A549 (cell line): Measurements from ENCODE around the gene NKD1. TPM values are rescaled to one million over a fixed set of nuclear protein-coding genes. Genes with fewer than 3 reads are reported as not detected.
A peak's percentile ranks its signal among the peaks of the same experiment; 100 is the strongest.

Source experiments
- ATAC-seq, 2 experiments: fragments of 200-7000 bp in 1 of 2; fragments of >200 bp in 1 of 2; cut with Nextera tagmentation in 1 of 2; cut with Tn5 transposase in 1 of 2; 3 replicates each; pipeline versions ENCODE4 v1.8.0 to v1.9.1; 2018 to 2020; ENCODE audit warnings: mild to moderate bottlenecking in 1 of 2, moderate library complexity in 1 of 2
- CTCF ChIA-PET: fragments of 300-600 bp; sonication (Branson Sonifier 250); formaldehyde crosslinking; extraction: SDS; loops from one replicate; lab custom pipeline; 2021; ENCODE audit warnings: antibody characterized with exemption, inconsistent platforms; lab: Yijun Ruan, JAX
- POLR2A ChIA-PET: fragments of 350-600 bp; formaldehyde crosslinking; extraction: SDS; loops from one replicate; lab custom pipeline; 2021; ENCODE audit warnings: antibody characterized with exemption, inconsistent platforms; lab: Yijun Ruan, JAX
- DNase-seq, 2 experiments: peaks; one replicate each; pipeline versions ENCODE4 v3.0.0 to v3.0.0-alpha.2; 2011 to 2016; ENCODE audit warnings: low read depth in 1 of 2, low spot score in 1 of 2
- FAIRE-seq: peaks from 2 replicates; lab custom pipeline; 2011; peaks lifted over from hg19 to GRCh38; lab: Jason Lieb, UNC
- H3K27ac ChIP-seq, 2 experiments: fragments of >200 bp; sonication (Bioruptor Twin); formaldehyde crosslinking; 3 replicates each; pipeline ENCODE4 v1.5.1; 2016 to 2017
- H3K4me1 ChIP-seq: fragments of >200 bp; sonication (Bioruptor Twin); formaldehyde crosslinking; 3 replicates; pipeline ENCODE4 v1.6.1; 2016
- H3K4me2 ChIP-seq: fragments of >200 bp; sonication (Bioruptor Twin); formaldehyde crosslinking; 3 replicates; pipeline ENCODE4 v1.6.1; 2016
- H3K4me3 ChIP-seq: fragments of >200 bp; sonication (Bioruptor Twin); formaldehyde crosslinking; 3 replicates; pipeline ENCODE4 v1.5.1; 2016
- H3K9me3 ChIP-seq: fragments of >200 bp; sonication (Bioruptor Twin); formaldehyde crosslinking; 3 replicates; pipeline ENCODE4 v1.6.1; 2016
- BHLHE40 ChIP-seq: IDR thresholded peaks from 2 replicates; pipeline ENCODE4 v1.6.1; 2012; ENCODE audit warnings: low read depth, low read length, inconsistent platforms
- CBX2 ChIP-seq: fragments of 200-600 bp; sonication (generic); IDR thresholded peaks from 2 replicates; pipeline ENCODE4 v1.6.1; 2016; ENCODE audit warnings: low read depth, mild to moderate bottlenecking, borderline replicate concordance
- CTCF ChIP-seq: fragments of >200 bp; sonication (Bioruptor Twin); formaldehyde crosslinking; IDR thresholded peaks from 3 replicates; pipeline ENCODE4 v1.5.1; 2016
- E2F6 ChIP-seq: IDR thresholded peaks from 2 replicates; pipeline ENCODE4 v1.6.1; 2012; ENCODE audit warnings: low read depth, borderline replicate concordance
- FOSL2 ChIP-seq, 2 experiments: fragments of 450-650 bp in 1 of 2; fragments of >200 bp in 1 of 2; sonication (Bioruptor Twin) in 1 of 2; formaldehyde crosslinking; IDR thresholded peaks; 2 replicates each; pipeline versions ENCODE4 v1.5.0 to v1.6.1; 2016 to 2020; ENCODE audit warnings: mild to moderate bottlenecking in 1 of 2, moderate library complexity in 1 of 2
- HDAC2 ChIP-seq: fragments of 200-600 bp; sonication (generic); IDR thresholded peaks from 2 replicates; pipeline ENCODE4 v1.6.1; 2016
- HOXA7 ChIP-seq: fragments of 250-450 bp; sonication (Bioruptor Pico); IDR thresholded peaks from 2 replicates; pipeline ENCODE4 v1.5.0; 2020; ENCODE audit warnings: mild to moderate bottlenecking, moderate library complexity
- JUN ChIP-seq, 2 experiments: fragments of >200 bp; sonication (Bioruptor Twin); formaldehyde crosslinking; IDR thresholded peaks; 2 replicates in 1 of 2; 3 replicates in 1 of 2; pipeline ENCODE4 v1.6.1; 2016 to 2017
- MAZ ChIP-seq: fragments of 150-350 bp; IDR thresholded peaks from 2 replicates; pipeline ENCODE4 v1.6.1; 2014; ENCODE audit warnings: antibody characterized with exemption, low read depth, low read length, borderline replicate concordance
- NFE2L2 ChIP-seq: fragments of 150-350 bp; conservative IDR thresholded peaks from 2 replicates; pipeline ENCODE4 v1.6.1; 2014; ENCODE audit warnings: low read length
- NR3C1 ChIP-seq: fragments of >200 bp; sonication (Bioruptor Twin); formaldehyde crosslinking; IDR thresholded peaks from 3 replicates; pipeline ENCODE4 v1.6.1; 2017
- POLR2A ChIP-seq: IDR thresholded peaks from 2 replicates; pipeline ENCODE4 v1.6.1; 2012; ENCODE audit warnings: mild to moderate bottlenecking, low read length
- POLR2AphosphoS2 ChIP-seq: conservative IDR thresholded peaks from 2 replicates; pipeline ENCODE4 v1.6.1; 2012; ENCODE audit warnings: low read length, improper control_type of control experiment, inconsistent platforms
- RAD21 ChIP-seq, 2 experiments: fragments of >200 bp in 1 of 2; sonication (Bioruptor Twin) in 1 of 2; formaldehyde crosslinking in 1 of 2; IDR thresholded peaks in 1 of 2; conservative IDR thresholded peaks in 1 of 2; 2 replicates in 1 of 2; 3 replicates in 1 of 2; pipeline ENCODE4 v1.6.1; 2012 to 2018; ENCODE audit warnings: inconsistent platforms in 1 of 2
- SMC3 ChIP-seq: fragments of >200 bp; sonication (Bioruptor Twin); formaldehyde crosslinking; IDR thresholded peaks from 3 replicates; pipeline ENCODE4 v1.6.1; 2018; ENCODE audit warnings: inconsistent platforms
- SREBF2 ChIP-seq: fragments of 450-650 bp; IDR thresholded peaks from 2 replicates; pipeline ENCODE4 v1.6.1; 2014; ENCODE audit warnings: mild to moderate bottlenecking, moderate library complexity
- TP53 ChIP-seq: fragments of 250-450 bp; sonication (Bioruptor Pico); IDR thresholded peaks from 2 replicates; pipeline ENCODE4 v1.5.0; 2021; ENCODE audit warnings: mild to moderate bottlenecking, moderate library complexity
- USF2 ChIP-seq: fragments of 450-650 bp; IDR thresholded peaks from 2 replicates; pipeline ENCODE4 v1.6.1; 2014; ENCODE audit warnings: antibody characterized with exemption
- ZSCAN20 ChIP-seq: fragments of 250-450 bp; sonication (Bioruptor Pico); IDR thresholded peaks from 2 replicates; pipeline ENCODE4 v1.8.0; 2022; ENCODE audit warnings: mild to moderate bottlenecking, moderate library complexity
- WGBS: methylation state at CpG from one replicate; pipeline ENCODE4 v1.1.6; 2017; ENCODE audit errors: missing lambda C conversion rate; 5-methylcytosine and 5-hydroxymethylcytosine counted together
- polyA plus RNA-seq, 4 experiments: library from polyadenylated mRNA; depleted of rRNA in 3 of 4; stranded (reverse); fragments of >200 nt; fragmentation: RNase III in 1 of 4; extraction: RNeasy Plus Mini Kit Qiagen cat#74134 plus additional on column Dnase treatment in 1 of 4; gene quantifications; 2 replicates in 3 of 4; 3 replicates in 1 of 4; pipeline ENCODE4 v1.2.3, GENCODE V29; 2011 to 2017

Gene NKD1
- polyA plus RNA-seq, 2 of the 4 experiments (the other 2 are of a cell fraction) = 0.10 to 0.19 TPM

DNA sequence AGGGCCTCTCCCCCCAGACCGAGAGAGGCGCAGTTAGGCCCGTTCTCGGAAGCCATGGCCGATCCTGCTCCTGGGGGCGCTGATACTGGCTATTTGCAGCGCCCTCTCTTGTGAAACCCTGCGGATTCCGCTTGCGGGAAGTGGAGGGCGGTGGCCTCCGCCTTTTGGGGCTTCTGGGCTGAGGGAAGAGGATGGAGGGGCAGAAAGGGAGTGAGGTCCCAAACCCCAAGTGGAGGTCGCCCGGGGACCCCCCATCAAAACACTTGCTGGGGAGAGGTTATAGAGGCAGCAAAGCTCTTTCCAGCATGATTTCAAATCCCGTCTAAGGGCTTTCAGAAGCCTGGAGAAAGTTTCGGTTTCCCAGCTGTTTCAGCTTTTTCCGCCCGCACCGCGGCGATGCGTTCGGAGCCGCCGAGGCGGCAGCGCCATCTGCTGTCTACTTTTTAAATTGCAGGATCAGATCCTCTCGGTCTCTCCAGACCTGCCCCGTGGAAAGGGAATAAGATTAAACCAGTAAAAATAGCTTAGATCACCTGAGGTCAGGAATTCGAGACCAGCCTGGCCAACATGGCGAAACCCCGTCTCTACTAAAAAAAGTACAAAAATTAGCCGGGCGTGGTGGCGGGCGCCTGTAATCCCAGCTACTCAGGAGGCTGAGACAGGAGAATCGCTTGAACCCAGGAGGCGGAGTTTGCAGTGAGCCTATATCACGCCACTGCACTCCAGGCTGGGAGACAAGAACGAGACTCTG lies 117.1 kb downstream of the NKD1 start:
- CTCF ChIA-PET = interaction anchor here (0.6 to 8.5 kb wide), 82 partner anchors 8 to 1716 kb away, joined by 3 to 132 read pairs (median 4); partner anchors contain the start of genes CNEP1R1 and SNX20
- FAIRE-seq = no peak
- ATAC-seq = peak; percentile 81 to 95
- POLR2A ChIA-PET = no interaction called here
- Histone ChIP-seq H3K4me1 (no peaks in the 10 kb centered on the region), H3K4me2 (peak overlapping the region; percentile 74), H3K9me3 (peaks cover 4% of the 10 kb centered on the region; the same call in 2 of the 3 replicates), H3K27ac (peak overlapping the region in 1 of 2 experiments; percentile 53; a peak in 3 of 6 replicates), H3K4me3 (peak overlapping the region; percentile 26; the same call in 1 of the 3 replicates)
- peak; percentile 56 to 74 for DNase-seq
- 31% methylated on average over 39 of the region's 40 CpGs for WGBS
- peak; percentile 80 to 85 for TF ChIP-seq RAD21 (conservative IDR thresholded peaks at IDR 0.05 in 1 of 2, IDR thresholded peaks at IDR 0.05 in 1 of 2)
- peak; percentile 88 for TF ChIP-seq CTCF
- TF ChIP-seq MAZ = peak; percentile 29; the same call in 1 of the 2 replicates
- TF ChIP-seq JUN (IDR thresholded peaks at IDR 0.05) = no peak
- TF ChIP-seq SMC3 = peak; percentile 88

- FAIRE-seq (no peak), DNase-seq (no peak), ATAC-seq (no peak)
- Histone ChIP-seq H3K9me3 (peaks cover 20% of the 10 kb centered on the region), H3K4me2 (no peak overlapping the region), H3K4me3 (no peak overlapping the region), H3K4me1 (no peaks in the 10 kb centered on the region), H3K27ac (no peak overlapping the region)
- TF ChIP-seq E2F6 = no peak
- no peak for TF ChIP-seq ZSCAN20 (CRISPR knock-in tag)
- TF ChIP-seq POLR2A = no peak
- TF ChIP-seq BHLHE40 = no peak
- TF ChIP-seq CTCF = no peak
- TF ChIP-seq POLR2AphosphoS2 = no peak
- TF ChIP-seq NR3C1 = no peak
- no peak for TF ChIP-seq NFE2L2
- no peak for TF ChIP-seq HOXA7 (CRISPR knock-in tag)
- TF ChIP-seq HDAC2 = no peak
- TF ChIP-seq USF2 = no peak
- no peak for TF ChIP-seq SREBF2
- TF ChIP-seq CBX2 = no peak
- TF ChIP-seq FOSL2 (IDR thresholded peaks at IDR 0.05) = no peak
- no peak for TF ChIP-seq FOSL2 (CRISPR knock-in tag; IDR thresholded peaks at IDR 0.05)
- TF ChIP-seq TP53 (CRISPR knock-in tag) = no peak
- WGBS = 62% methylated on average over 7 of the region's 9 CpGs
- ChIA-PET POLR2A (no interaction called here), CTCF (interaction anchor here (0.7 to 8.5 kb wide), 15 partner anchors 8 to 1259 kb away, joined by 3 to 132 read pairs (median 5); partner anchors contain the start of genes CNEP1R1 and SNX20)
These were observed 118.7 kb downstream of the NKD1 start for GRCh38 chr16:50666658-50667496.
